NCI-H2227 (cell line): ENCODE measurements around the gene GIPC1.
A peak's percentile ranks its signal among the peaks of the same experiment; 100 is the strongest.

Experiments
- DNase-seq: peaks from one replicate; lab custom pipeline; 2025; ENCODE audit not compliant: unreplicated experiment; lab: John Stamatoyannopoulos, UW

GIPC1 gene

DNA sequence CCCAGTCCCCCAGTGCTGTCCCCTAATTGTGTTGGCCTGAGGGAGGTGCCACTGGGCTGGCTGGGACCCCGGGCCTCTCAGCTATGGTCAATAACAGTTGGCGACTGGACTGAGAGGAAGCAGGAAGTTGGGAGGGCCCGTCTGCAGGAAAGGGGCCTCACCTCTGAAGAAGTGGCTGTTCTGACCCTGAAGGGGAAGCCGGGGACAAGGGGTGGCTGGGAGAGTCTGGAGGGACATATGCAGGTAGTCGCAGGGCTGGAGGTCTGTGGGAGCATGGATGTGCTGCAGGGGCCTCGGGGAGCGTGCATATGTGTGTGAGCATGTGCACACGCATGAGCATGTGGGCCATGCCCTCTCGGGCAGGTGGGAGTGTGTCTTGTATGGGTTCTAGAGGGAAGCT is 56.9 kb downstream of the GIPC1 start:
- no peak for DNase-seq

GRCh38 chr19:14437578-14438140 is 58.3 kb downstream of the GIPC1 start:
- DNase-seq: no peak

- DNase-seq: no peak
Measured at GRCh38 chr19:14435320-14436050, 60.4 kb downstream of the GIPC1 start.

GRCh38 chr19:14434543-14435319 is 61.2 kb downstream of the GIPC1 start:
- no peak for DNase-seq

- DNase-seq: peak; percentile 25
Measured at GRCh38 chr19:14433554-14434501, 62.1 kb downstream of the GIPC1 start.

GRCh38 chr19:14432791-14433553 is 63.0 kb downstream of the GIPC1 start, which contains the start of gene PKN1:
TSS of gene PKN1 (plus strand) at chr19:14433306. CDS start at chr19:14433522, 216 bp downstream.
- DNase-seq: peak; percentile 69

DNA sequence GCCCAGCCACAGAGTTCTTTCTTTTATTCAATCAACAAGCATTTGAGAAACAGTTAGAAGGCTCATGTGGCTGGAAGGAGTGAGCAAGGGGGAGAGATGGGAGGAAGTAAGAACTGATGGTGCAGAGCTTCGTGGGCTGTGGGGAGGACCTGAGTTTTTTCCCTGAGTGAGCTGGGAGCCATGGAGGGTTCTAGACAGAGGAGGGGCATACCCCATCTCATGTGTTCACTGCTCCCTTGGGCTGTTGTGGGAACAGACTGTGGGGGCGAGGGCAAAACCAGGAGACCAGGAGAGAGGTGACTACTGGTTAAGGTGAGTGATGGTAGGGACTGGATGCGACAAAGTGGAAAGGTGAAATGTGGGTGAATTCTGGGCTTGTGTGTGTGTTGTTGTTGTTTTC is 65.2 kb downstream of the GIPC1 start:
- no peak for DNase-seq

GRCh38 chr19:14428882-14429416 is 67.0 kb downstream of the GIPC1 start:
- DNase-seq: no peak
